K562 (cell line): ENCODE results near the gene ZSCAN26. TPM values are rescaled to one million over a fixed set of nuclear protein-coding genes. Genes with fewer than 3 reads are reported as not detected.
A peak's percentile ranks its signal among the peaks of the same experiment; 100 is the strongest.

Experiments
- CREM ChIP-seq: IDR thresholded peaks from 2 replicates; pipeline ENCODE4 v1.6.1; 2014; ENCODE audit warnings: antibody characterized with exemption, low read depth
- EHMT2 ChIP-seq: fragments of 450-650 bp; IDR thresholded peaks from 2 replicates; pipeline ENCODE4 v1.6.1; 2018; ENCODE audit warnings: antibody characterized with exemption
- FOXA1 ChIP-seq: fragments of 450-650 bp; IDR thresholded peaks from 2 replicates; pipeline ENCODE4 v1.6.1; 2016; ENCODE audit warnings: mild to moderate bottlenecking, borderline replicate concordance
- MTA1 ChIP-seq: fragments of 450-650 bp; IDR thresholded peaks from 2 replicates; pipeline ENCODE4 v1.6.1; 2017; ENCODE audit warnings: borderline replicate concordance
- MYNN ChIP-seq, 2 experiments: sonication (generic); formaldehyde crosslinking in 1 of 2; IDR thresholded peaks; 2 replicates each; pipeline versions ENCODE4 v1.5.0 to v1.6.1; 2016 to 2020; ENCODE audit warnings: antibody characterized with exemption in 1 of 2, missing genetic modification reagents in 1 of 2
- NFATC3 ChIP-seq: fragments of 450-650 bp; IDR thresholded peaks from 2 replicates; pipeline ENCODE4 v1.6.1; 2017; ENCODE audit warnings: mild to moderate bottlenecking
- NR2C2 ChIP-seq, 2 experiments: fragments of 200-800 bp in 1 of 2; sonication (Bioruptor generic) in 1 of 2; sonication (generic) in 1 of 2; formaldehyde crosslinking in 1 of 2; IDR thresholded peaks; 2 replicates each; pipeline versions ENCODE4 v1.6.1 to v1.8.0; 2016 to 2022; ENCODE audit warnings: mild to moderate bottlenecking in 1 of 2, missing compliant biosample characterization in 1 of 2, missing genetic modification characterization in 1 of 2, missing genetic modification reagents in 1 of 2
- NUFIP1 ChIP-seq: fragments of 450-650 bp; IDR thresholded peaks from 2 replicates; pipeline ENCODE4 v1.6.1; 2018; ENCODE audit not compliant: partially characterized antibody
- PHF20 ChIP-seq: fragments of 450-650 bp; IDR thresholded peaks from 2 replicates; pipeline ENCODE4 v1.6.1; 2018; ENCODE audit not compliant: partially characterized antibody
- POLR2AphosphoS5 ChIP-seq: IDR thresholded peaks from 2 replicates; pipeline ENCODE4 v1.6.1; 2011; ENCODE audit warnings: mild to moderate bottlenecking, low read depth, low read length, moderate library complexity; ENCODE audit not compliant: control insufficient read depth, insufficient read depth
- SREBF2 ChIP-seq: sonication (generic); formaldehyde crosslinking; IDR thresholded peaks from 2 replicates; pipeline ENCODE4 v1.4.0; 2020; ENCODE audit warnings: mild to moderate bottlenecking, missing genetic modification reagents
- STAT6 ChIP-seq: sonication (generic); formaldehyde crosslinking; IDR thresholded peaks from 2 replicates; pipeline ENCODE4 v1.8.1; 2023; ENCODE audit warnings: mild to moderate bottlenecking, missing genetic modification reagents
- TAF9B ChIP-seq: fragments of 450-650 bp; IDR thresholded peaks from 2 replicates; pipeline ENCODE4 v1.6.1; 2018; ENCODE audit warnings: mild to moderate bottlenecking; ENCODE audit not compliant: partially characterized antibody
- TBP ChIP-seq: optimal IDR thresholded peaks from 2 replicates; pipeline ENCODE3; 2011; ENCODE audit warnings: low read depth, low read length, improper control_type of control experiment
- TRIM24 ChIP-seq, 2 experiments: fragments of 450-650 bp; IDR thresholded peaks; 2 replicates each; pipeline ENCODE4 v1.6.1; 2016
- ZBTB33 ChIP-seq: sonication (generic); formaldehyde crosslinking; IDR thresholded peaks from 2 replicates; pipeline ENCODE4 v1.8.1; 2023; ENCODE audit warnings: mild to moderate bottlenecking, missing genetic modification reagents
- ZNF212 ChIP-seq: fragments of 450-650 bp; formaldehyde crosslinking; IDR thresholded peaks from 2 replicates; pipeline ENCODE4 v1.4.0; 2020; ENCODE audit warnings: mild to moderate bottlenecking
- ZNF282 ChIP-seq: sonication (generic); formaldehyde crosslinking; IDR thresholded peaks from 2 replicates; pipeline ENCODE4 v1.8.1; 2023; ENCODE audit warnings: missing genetic modification reagents
- ZNF561 ChIP-seq: fragments of 450-650 bp; formaldehyde crosslinking; conservative IDR thresholded peaks from 2 replicates; pipeline ENCODE4 v1.4.0; 2020; ENCODE audit warnings: mild to moderate bottlenecking, moderate library complexity
- ZNF583 ChIP-seq: fragments of 250-450 bp; sonication (Bioruptor Pico); IDR thresholded peaks from 2 replicates; pipeline ENCODE4 v1.4.0; 2020
- ZNF785 ChIP-seq: fragments of 250-450 bp; sonication (Bioruptor Pico); IDR thresholded peaks from 2 replicates; pipeline ENCODE4 v1.4.0; 2020; ENCODE audit warnings: mild to moderate bottlenecking
- polyA plus RNA-seq, 8 experiments: library from polyadenylated mRNA; depleted of rRNA in 4 of 8; stranded (reverse) in 5 of 8; unstranded in 3 of 8; fragments of >200 nt; fragmentation: Nextera tagmentation in 2 of 8; fragmentation: Illumina TruSeq in 1 of 8; extraction: Ambion mirVana in 2 of 8; extraction: Trizol in 1 of 8; gene quantifications; 2 replicates each; pipeline versions ENCODE4 v1.2.1 to v1.2.3, GENCODE V29; 2011 to 2014; ENCODE audit warnings: inconsistent platforms in 1 of 8, missing spikeins in 1 of 8
- total RNA-seq, 7 experiments: library from RNA; depleted of rRNA in 6 of 7; stranded (reverse); fragments of >200 nt in 6 of 7; fragmentation: Illumina TruSeq in 2 of 7; extraction: Trizol in 2 of 7; gene quantifications; 2 replicates each; pipeline versions ENCODE4 v1.2.1 to v1.2.3, GENCODE V29; 2011 to 2021; ENCODE audit warnings: low replicate concordance in 1 of 7
- TF ChIP-seq, protein P1 (sequence below), 2 experiments: fragments of 450-650 bp; conservative IDR thresholded peaks; 2 replicates each; pipeline ENCODE4 v1.6.1; 2017; ENCODE audit warnings: mild to moderate bottlenecking in 2 of 2, moderate library complexity in 2 of 2

ZSCAN26 gene
- total and polyA plus RNA-seq, 9 of the 15 experiments (the other 6 are each of a cell fraction or from before 2014, with no cell fraction given): 5.9 to 14.2 (median 10.5) TPM

DNA sequence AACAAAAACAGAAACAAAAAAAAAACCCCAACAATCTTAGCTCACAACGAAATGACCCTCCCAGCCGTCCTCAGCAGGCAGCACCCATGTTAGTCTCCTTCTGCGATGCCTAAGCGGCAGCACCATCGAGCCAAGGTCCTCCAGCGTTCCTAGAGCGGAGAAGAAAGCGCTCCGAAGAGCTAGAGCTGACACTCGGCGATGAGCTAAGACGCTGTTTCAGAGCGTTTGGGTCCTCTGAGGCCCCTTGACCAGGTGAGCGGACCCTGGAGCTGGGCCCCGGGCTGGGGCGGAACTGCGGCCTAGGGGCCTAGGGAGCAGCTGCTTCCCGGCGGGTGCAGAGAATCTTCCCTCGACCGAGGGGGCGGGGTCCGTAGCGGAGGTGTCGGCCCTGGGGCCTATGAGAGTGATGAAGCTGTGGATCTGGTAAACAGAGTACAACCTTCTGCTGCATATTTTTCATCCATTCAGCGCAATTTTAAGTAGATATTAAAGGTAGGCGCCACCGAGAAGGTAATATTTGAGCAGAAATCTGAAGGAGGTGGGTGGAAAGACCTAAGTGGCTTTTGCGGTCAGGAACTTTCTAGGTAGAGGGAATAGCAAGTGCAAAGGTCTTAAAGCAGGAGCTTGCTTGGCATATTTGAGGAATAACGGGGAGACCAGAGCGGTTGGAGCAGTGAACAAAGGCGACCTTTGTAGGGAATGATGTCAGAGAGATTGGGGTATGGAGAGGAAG, at the start of gene ZSCAN26 (continued):
- TF ChIP-seq, protein P1, sequence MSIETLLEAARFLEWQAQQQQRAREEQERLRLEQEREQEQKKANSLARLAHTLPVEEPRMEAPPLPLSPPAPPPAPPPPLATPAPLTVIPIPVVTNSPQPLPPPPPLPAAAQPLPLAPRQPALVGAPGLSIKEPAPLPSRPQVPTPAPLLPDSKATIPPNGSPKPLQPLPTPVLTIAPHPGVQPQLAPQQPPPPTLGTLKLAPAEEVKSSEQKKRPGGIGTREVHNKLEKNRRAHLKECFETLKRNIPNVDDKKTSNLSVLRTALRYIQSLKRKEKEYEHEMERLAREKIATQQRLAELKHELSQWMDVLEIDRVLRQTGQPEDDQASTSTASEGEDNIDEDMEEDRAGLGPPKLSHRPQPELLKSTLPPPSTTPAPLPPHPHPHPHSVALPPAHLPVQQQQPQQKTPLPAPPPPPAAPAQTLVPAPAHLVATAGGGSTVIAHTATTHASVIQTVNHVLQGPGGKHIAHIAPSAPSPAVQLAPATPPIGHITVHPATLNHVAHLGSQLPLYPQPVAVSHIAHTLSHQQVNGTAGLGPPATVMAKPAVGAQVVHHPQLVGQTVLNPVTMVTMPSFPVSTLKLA (conservative IDR thresholded peaks at IDR 0.05): peak; percentile 43 to 84; a peak in 3 of 4 replicates
- TF ChIP-seq NUFIP1 (peak; percentile 77), ZBTB33 (CRISPR knock-in tag) (no peak), ZNF583 (CRISPR knock-in tag) (peak; percentile 82; the same call in 1 of the 2 replicates), TRIM24 (IDR thresholded peaks at IDR 0.05) (0 out of 4 replicates have a peak, but pooled peaks of 1 of the 2 experiments have one; percentile 17), TAF9B (peak; percentile 88), MYNN (IDR thresholded peaks at IDR 0.05) (0 out of 2 replicates have a peak, but pooled peaks have one; percentile 38), MYNN (CRISPR knock-in tag; IDR thresholded peaks at IDR 0.05) (no peak), CREM (peak; percentile 73), POLR2AphosphoS5 (peak; percentile 78), MTA1 (peak; percentile 59), STAT6 (CRISPR knock-in tag) (peak; percentile 97; the same call in 1 of the 2 replicates), EHMT2 (peak; percentile 40; the same call in 1 of the 2 replicates), SREBF2 (CRISPR knock-in tag) (no peak), PHF20 (peak; percentile 90), ZNF282 (CRISPR knock-in tag) (no peak), ZNF785 (no peak), NR2C2 (CRISPR knock-in tag; IDR thresholded peaks at IDR 0.05) (peak; percentile 54), NR2C2 (tag; IDR thresholded peaks at IDR 0.05) (peak; percentile 69), FOXA1 (no peak), NFATC3 (no peak), ZNF212 (no peak), ZNF561 (CRISPR knock-in tag) (0 out of 2 replicates have a peak, but pooled peaks have one; percentile 70), TBP (peak; percentile 80)
